Measurements from ENCODE around the gene D2HGDH.

The D2HGDH gene

GRCh38 chr2:241734467-241735208 lies at the start of gene D2HGDH:
TSS of gene D2HGDH (plus strand) at chr2:241734630. CDS start at chr2:241735225, 595 bp downstream.
- DNase-seq = peak in 55 of 56 donors; percentile 49 to 94 (median 88)

- peak in 1 of 56 donors; percentile 40 for DNase-seq
Measured at GRCh38 chr2:241686324-241686649, 48.1 kb upstream of the D2HGDH start.

GRCh38 chr2:241686650-241687425 lies 47.6 kb upstream of the D2HGDH start, which contains the start of gene DTYMK:
TSS of gene DTYMK (minus strand) at chr2:241686815. CDS start at chr2:241686783, 32 bp downstream.
- DNase-seq = peak; percentile 14 to 98 (median 93)

GRCh38 chr2:241689306-241689705 lies 45.1 kb upstream of the D2HGDH start:
- DNase-seq = no peak

- no peak for DNase-seq
Measured at GRCh38 chr2:241690202-241690717, 44.2 kb upstream of the D2HGDH start.

- no peak for DNase-seq
Measured at GRCh38 chr2:241692448-241692847, 42.0 kb upstream of the D2HGDH start.

- no peak for DNase-seq
Measured at GRCh38 chr2:241695651-241696050, 38.8 kb upstream of the D2HGDH start.

- no peak for DNase-seq
Measured at GRCh38 chr2:241701149-241701398, 33.4 kb upstream of the D2HGDH start.

- peak; percentile 47 to 96 (median 86) for DNase-seq
Measured at GRCh38 chr2:241701399-241702154, 32.9 kb upstream of the D2HGDH start, which contains the start of gene ING5. TSS of gene ING5 (plus strand) at chr2:241702039. CDS start at chr2:241702066, 27 bp downstream.

GRCh38 chr2:241702155-241703031 lies 32.0 kb upstream of the D2HGDH start:
- peak in 55 of 56 donors; percentile 39 to 94 (median 83) for DNase-seq

GRCh38 chr2:241703032-241703604 lies 31.3 kb upstream of the D2HGDH start:
- peak in 9 of 56 donors; percentile 13 to 46 (median 36) for DNase-seq

GRCh38 chr2:241706537-241706936 lies 27.9 kb upstream of the D2HGDH start:
- DNase-seq = no peak

GRCh38 chr2:241708879-241709278 lies 25.6 kb upstream of the D2HGDH start:
- DNase-seq = no peak

- no peak for DNase-seq
Measured at GRCh38 chr2:241719093-241719492, 15.3 kb upstream of the D2HGDH start.

GRCh38 chr2:241720099-241720498 lies 14.3 kb upstream of the D2HGDH start:
- no peak for DNase-seq

- no peak for DNase-seq
Measured at GRCh38 chr2:241720560-241720959, 13.9 kb upstream of the D2HGDH start.

- no peak for DNase-seq
Measured at GRCh38 chr2:241721852-241722251, 12.6 kb upstream of the D2HGDH start.

- DNase-seq = no peak
Measured at GRCh38 chr2:241722896-241723454, 11.5 kb upstream of the D2HGDH start.

- no peak for DNase-seq
Measured at GRCh38 chr2:241724259-241724974, 10.0 kb upstream of the D2HGDH start.

Measured in nucleus accumbens (tissue), 56 donors.